SH-SY5Y (cell line): ENCODE measurements around the gene ROBO1.

ENCODE experiments used
- GATA2 ChIP-seq: IDR thresholded peaks from 2 replicates; pipeline ENCODE4 v1.6.1; 2011; ENCODE audit warnings: mild to moderate bottlenecking, low read depth, low read length
- GATA3 ChIP-seq: IDR thresholded peaks from 2 replicates; pipeline ENCODE4 v1.6.1; 2011; ENCODE audit warnings: low read depth, mild to moderate bottlenecking, low read length, moderate library complexity

DNA sequence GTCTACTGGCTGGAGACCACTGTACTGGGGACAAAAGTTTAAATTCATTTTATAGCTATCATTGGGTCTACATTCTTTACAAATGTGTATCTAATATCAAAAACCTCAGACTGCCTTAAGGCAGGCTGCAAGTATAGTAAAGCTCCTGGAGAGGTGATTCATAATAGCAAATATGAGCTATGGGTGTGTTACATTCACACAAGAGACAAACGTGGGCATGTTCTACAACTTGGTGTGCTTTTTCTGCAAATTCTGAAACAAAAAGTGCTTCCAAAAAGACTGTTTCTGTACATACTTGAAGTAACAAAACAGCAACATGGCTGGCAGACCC is 1101.4 kb downstream of the ROBO1 start:
- TF ChIP-seq GATA3: no peak
- TF ChIP-seq GATA2: no peak
